HEK293T (cell line): ENCODE measurements around the gene TMUB1.

Experiments
- ARNT ChIP-seq: fragments of 450-650 bp; IDR thresholded peaks from 2 replicates; pipeline ENCODE4 v1.6.1; 2017; ENCODE audit warnings: mild to moderate bottlenecking
- BHLHE40 ChIP-seq: fragments of 450-650 bp; IDR thresholded peaks from 2 replicates; pipeline ENCODE4 v1.6.1; 2016; ENCODE audit warnings: mild to moderate bottlenecking, moderate library complexity, borderline replicate concordance
- ELF4 ChIP-seq: fragments of 450-650 bp; IDR thresholded peaks from 2 replicates; pipeline ENCODE4 v1.6.1; 2017; ENCODE audit warnings: antibody characterized with exemption
- FOXK2 ChIP-seq: fragments of 450-650 bp; IDR thresholded peaks from 2 replicates; pipeline ENCODE4 v1.6.1; 2016; ENCODE audit warnings: mild to moderate bottlenecking
- FOXM1 ChIP-seq: fragments of 450-650 bp; IDR thresholded peaks from 2 replicates; pipeline ENCODE4 v1.6.1; 2017; ENCODE audit warnings: mild to moderate bottlenecking, borderline replicate concordance
- HDGF ChIP-seq: fragments of 450-650 bp; IDR thresholded peaks from 2 replicates; pipeline ENCODE4 v1.6.1; 2017; ENCODE audit warnings: antibody characterized with exemption, borderline replicate concordance
- L3MBTL2 ChIP-seq: fragments of 450-650 bp; conservative IDR thresholded peaks from 2 replicates; pipeline ENCODE4 v1.6.1; 2016; ENCODE audit warnings: mild to moderate bottlenecking
- NFRKB ChIP-seq: fragments of 450-650 bp; IDR thresholded peaks from 2 replicates; pipeline ENCODE4 v1.6.1; 2016; ENCODE audit warnings: mild to moderate bottlenecking, moderate library complexity
- SP1 ChIP-seq: fragments of 450-650 bp; IDR thresholded peaks from 2 replicates; pipeline ENCODE4 v1.6.1; 2017
- SUZ12 ChIP-seq: fragments of 450-650 bp; IDR thresholded peaks from 2 replicates; pipeline ENCODE4 v1.6.1; 2016; ENCODE audit warnings: mild to moderate bottlenecking
- TARDBP ChIP-seq: fragments of 450-650 bp; IDR thresholded peaks from 2 replicates; pipeline ENCODE4 v1.6.1; 2016
- ZNF384 ChIP-seq: fragments of 450-650 bp; IDR thresholded peaks from 2 replicates; pipeline ENCODE4 v1.6.1; 2016
- TF ChIP-seq, protein P1 (sequence below): fragments of 450-650 bp; IDR thresholded peaks from 2 replicates; pipeline ENCODE4 v1.6.1; 2016

- TF ChIP-seq SUZ12 (no peak), FOXK2 (no peak), SP1 (no peak), BHLHE40 (no peak), TARDBP (no peak), FOXM1 (no peak), L3MBTL2 (no peak), ZNF384 (no peak), NFRKB (no peak), HDGF (no peak), ARNT (no peak), ELF4 (no peak)
- TF ChIP-seq, protein P1, sequence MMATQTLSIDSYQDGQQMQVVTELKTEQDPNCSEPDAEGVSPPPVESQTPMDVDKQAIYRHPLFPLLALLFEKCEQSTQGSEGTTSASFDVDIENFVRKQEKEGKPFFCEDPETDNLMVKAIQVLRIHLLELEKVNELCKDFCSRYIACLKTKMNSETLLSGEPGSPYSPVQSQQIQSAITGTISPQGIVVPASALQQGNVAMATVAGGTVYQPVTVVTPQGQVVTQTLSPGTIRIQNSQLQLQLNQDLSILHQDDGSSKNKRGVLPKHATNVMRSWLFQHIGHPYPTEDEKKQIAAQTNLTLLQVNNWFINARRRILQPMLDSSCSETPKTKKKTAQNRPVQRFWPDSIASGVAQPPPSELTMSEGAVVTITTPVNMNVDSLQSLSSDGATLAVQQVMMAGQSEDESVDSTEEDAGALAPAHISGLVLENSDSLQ, result no peak
Measured at GRCh38 chr7:151034312-151035025, 48.8 kb downstream of the TMUB1 start.
